ENCODE data around the gene CFAP68. TPM values are rescaled to one million over a fixed set of nuclear protein-coding genes. Genes with fewer than 3 reads are reported as not detected.

The CFAP68 gene
- total and polyA plus RNA-seq, 9 of the 15 experiments (the other 6 are each of a cell fraction or from before 2014, with no cell fraction given): 22.8 to 72.3 (median 52.5) TPM

- TF ChIP-seq POLR2G (IDR thresholded peaks at IDR 0.05; ENCODE audit: low read depth, low read length) (no peak), ZNF518B (CRISPR knock-in tag; IDR thresholded peaks at IDR 0.05) (no peak), ATF4 (CRISPR knock-in tag; IDR thresholded peaks at IDR 0.05) (no peak), MAZ (CRISPR knock-in tag; conservative IDR thresholded peaks at IDR 0.05 in 1 of 2, IDR thresholded peaks at IDR 0.05 in 1 of 2) (no peak)
Measured at GRCh38 chr11:111923951-111924350, 44.6 kb downstream of the CFAP68 start (continued).

GRCh38 chr11:111925953-111926352 is 46.6 kb downstream of the CFAP68 start:
- DNase-seq (ENCODE audit: extremely low read depth in 1 of 4, low spot score in 3 of 4): no peak
- ATAC-seq: no peak
- H3K79me2 ChIP-seq (ENCODE audit: control insufficient read depth, insufficient read depth, low read length): no peaks in the 10 kb centered on the region
- peaks cover 31 to 33% of the 10 kb centered on the region in 2 experiments for H3K4me1 ChIP-seq (replicated peaks in 1 of 2; ENCODE audit: control insufficient read depth in 2 of 2, insufficient read depth in 2 of 2, low read length in 2 of 2)
- no peak for FAIRE-seq
- peak overlapping the region; percentile 89 for H3K27ac ChIP-seq (ENCODE audit: extremely low read depth, low read depth, low read length)
- WGBS (ENCODE audit: insufficient coverage, low coverage, missing lambda C conversion rate): 81% methylated on average over 16 of the region's 16 CpGs
- intact Hi-C loops (cut with micrococcal nuclease) (loop anchor here (2.0 kb wide), 1 partner anchor 99 kb away; the partner anchor contains the start of gene DLAT), in situ Hi-C loops (cut with MboI) (loop anchor here (5.0 kb wide), 1 partner anchor 44 kb away; no protein-coding TSS in a partner anchor)
- no peaks in the 10 kb centered on the region for H4K20me1 ChIP-seq (replicated peaks; ENCODE audit: control insufficient read depth, insufficient read depth, low read length)
- 0 out of 2 replicates have a peak overlapping the region, but pooled peaks have one; percentile 20 for H3K4me3 ChIP-seq
- POLR2A ChIA-PET: interaction anchor here (0.6 to 2.6 kb wide), 5 partner anchors 9 to 117 kb away, joined by 3 to 20 read pairs (median 4); partner anchors contain the start of genes CRYAB, DIXDC1 and HSPB2
- H3K9me3 ChIP-seq (replicated peaks; ENCODE audit: control insufficient read depth, insufficient read depth, low read depth, low read length): no peaks in the 10 kb centered on the region
- no TSS peak for BruUV-seq (replicated peaks)
- H3K36me3 ChIP-seq (ENCODE audit: control insufficient read depth, insufficient read depth, low read length): no peaks in the 10 kb centered on the region
- peak overlapping the region; percentile 78 to 93; a peak in 3 of 4 replicates for H3K9ac ChIP-seq (ENCODE audit: insufficient read depth in 1 of 2, low read depth in 2 of 2, low read length in 2 of 2)
- TF ChIP-seq SNAPC5 (CRISPR knock-in tag; IDR thresholded peaks at IDR 0.05) (no peak), NR2C2 (CRISPR knock-in tag; IDR thresholded peaks at IDR 0.05) (peak; percentile 33; the same call in 1 of the 2 replicates), NR2C2 (tag; IDR thresholded peaks at IDR 0.05) (no peak), CUX1 (CRISPR knock-in tag; IDR thresholded peaks at IDR 0.05) (peak; percentile 67)
- H3K9me1 ChIP-seq (ENCODE audit: control insufficient read depth, insufficient read depth, low read length): no peaks in the 10 kb centered on the region
- peak overlapping the region; percentile 93 for H2AFZ ChIP-seq (ENCODE audit: low read depth, low read length)
- CTCF ChIA-PET (ENCODE audit: low intra/inter-chr PET ratio): no interaction called here
- peak overlapping the region; percentile 83 for H3K4me2 ChIP-seq (ENCODE audit: insufficient read depth, low read length)
- no peaks in the 10 kb centered on the region for H3K27me3 ChIP-seq (ENCODE audit: control insufficient read depth in 2 of 2, insufficient read depth in 2 of 2, low read length in 2 of 2)
